GM18870 (cell line): ENCODE results near the gene SCAMP3.
"Not testable (repeated sequence)": the region's sequence is repeated elsewhere in the genome, so short reads cannot be mapped to it uniquely, and the experiment has no call there.

Source experiments
- ATAC-seq: cut with Tn5 transposase; IDR thresholded peaks from one replicate; pipeline ENCODE4 v1.9.1; 2021; ENCODE audit warnings: moderate library complexity; ENCODE audit not compliant: unreplicated experiment

SCAMP3 gene

DNA sequence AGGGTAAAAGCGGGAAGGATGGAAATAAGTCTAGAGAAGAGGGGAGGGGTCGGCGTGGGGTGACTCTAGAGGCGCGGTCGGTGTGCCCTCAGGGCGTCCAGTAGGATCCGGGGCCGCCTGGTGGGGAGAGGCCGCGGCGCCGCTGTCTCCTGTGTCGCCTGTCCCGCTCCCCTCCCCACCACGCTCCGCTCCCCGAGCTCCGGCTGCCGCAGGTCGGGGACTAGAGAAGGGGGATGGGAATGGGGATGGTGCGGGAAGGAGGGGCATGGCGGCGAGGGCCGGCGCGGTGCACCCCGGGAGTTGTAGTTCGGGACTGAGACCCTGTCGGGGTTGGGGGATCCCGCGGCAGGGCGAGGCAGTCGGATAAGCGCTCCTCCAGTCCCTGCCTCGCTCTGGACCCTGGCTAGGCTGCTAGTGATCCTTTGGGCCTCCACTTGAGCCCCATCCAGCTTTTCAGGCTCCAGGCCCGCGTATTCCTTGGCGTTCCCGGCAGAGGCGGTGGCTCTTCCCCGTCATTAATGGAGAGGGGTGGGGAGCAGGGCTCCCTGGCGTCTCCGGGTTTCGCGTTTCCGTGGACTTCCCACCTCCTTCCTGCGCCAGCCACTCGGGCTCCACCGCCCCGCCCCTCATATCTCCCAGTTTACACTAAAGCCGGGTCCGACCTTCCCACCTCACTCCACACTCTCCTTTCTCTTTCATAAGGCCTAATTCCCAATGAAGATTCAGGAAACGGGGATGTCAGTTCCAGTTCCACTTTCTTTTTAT lies 6.7 kb downstream of the SCAMP3 start, which contains the start of gene ENTREP3:
ENTREP3 (minus strand) TSS at position 241 of the 765 bp plus-strand sequence. CDS start 606 bp downstream, outside the sequence.
- no peak for ATAC-seq

DNA sequence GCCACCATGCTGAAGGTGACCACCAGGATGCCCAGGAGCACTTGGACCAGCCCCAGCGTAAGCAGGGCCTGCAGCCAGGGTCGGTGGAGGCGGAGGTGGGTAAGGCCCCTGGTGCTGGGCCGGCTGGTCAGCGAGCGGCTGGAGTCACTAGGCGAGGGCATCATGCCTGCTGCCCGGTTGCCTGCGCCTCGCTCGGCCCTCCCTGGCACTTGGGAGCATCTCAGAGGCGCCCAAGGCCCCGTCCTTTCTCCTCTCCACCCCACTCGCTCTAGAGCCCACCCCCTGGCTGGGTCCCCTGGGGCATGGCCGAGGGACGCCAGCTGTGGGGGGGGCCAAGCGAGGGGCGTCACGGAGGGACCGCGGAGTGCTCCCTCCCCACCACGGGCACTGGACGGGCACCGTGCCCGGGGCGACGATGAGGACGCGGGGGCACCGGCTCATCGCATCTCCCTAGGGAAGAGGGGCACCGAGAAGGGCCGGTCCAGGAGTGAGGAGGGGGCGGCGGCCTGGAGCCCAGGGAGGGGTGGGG lies 7.4 kb downstream of the SCAMP3 start:
- no peak for ATAC-seq

- ATAC-seq, result no peak
Observed at GRCh38 chr1:155254228-155254713, 7.9 kb downstream of the SCAMP3 start.

GRCh38 chr1:155253797-155254196 lies 8.4 kb downstream of the SCAMP3 start:
- ATAC-seq, result no peak

DNA sequence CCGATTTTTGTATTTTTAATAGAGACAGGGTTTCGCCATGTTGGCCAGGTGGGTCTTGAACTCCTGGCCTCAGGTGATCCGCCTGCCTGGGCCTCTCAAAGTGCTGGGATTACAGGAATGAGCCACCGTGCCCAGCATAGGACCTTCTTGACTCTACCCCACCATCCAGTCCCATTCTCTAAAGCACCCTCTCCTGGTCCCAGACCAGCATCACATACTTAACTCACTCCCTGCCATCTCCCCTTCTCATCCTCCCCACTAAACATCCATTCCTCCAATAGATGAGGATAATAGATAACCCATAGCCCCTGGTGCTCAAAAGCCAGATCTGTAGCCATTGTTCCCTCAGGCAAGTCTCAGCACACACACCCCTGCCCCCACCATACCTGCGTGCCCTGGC lies 9.0 kb downstream of the SCAMP3 start:
- no peak for ATAC-seq

DNA sequence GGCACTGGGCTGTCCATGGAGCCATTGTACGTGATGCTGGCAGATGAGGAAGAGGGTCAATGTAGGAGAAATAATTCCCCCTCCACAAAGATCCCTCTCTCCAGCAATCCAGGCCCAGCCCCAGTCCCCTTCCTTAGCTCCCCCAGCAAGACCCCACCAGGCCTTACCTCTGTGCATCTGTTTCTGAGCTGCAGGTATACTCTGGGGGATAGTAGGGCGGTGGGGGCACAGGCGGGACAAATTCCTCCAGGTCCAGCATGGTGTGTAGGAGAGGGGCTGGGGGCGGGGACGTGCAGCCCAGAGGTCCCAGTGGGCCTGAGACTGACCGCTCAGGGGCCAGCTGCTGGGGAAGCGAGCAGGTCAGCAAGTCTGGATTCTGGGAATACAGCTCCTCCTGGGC lies 10.6 kb downstream of the SCAMP3 start:
- no peak for ATAC-seq

- peak; percentile 71 for ATAC-seq
Observed at GRCh38 chr1:155250633-155251449, 11.3 kb downstream of the SCAMP3 start.

DNA sequence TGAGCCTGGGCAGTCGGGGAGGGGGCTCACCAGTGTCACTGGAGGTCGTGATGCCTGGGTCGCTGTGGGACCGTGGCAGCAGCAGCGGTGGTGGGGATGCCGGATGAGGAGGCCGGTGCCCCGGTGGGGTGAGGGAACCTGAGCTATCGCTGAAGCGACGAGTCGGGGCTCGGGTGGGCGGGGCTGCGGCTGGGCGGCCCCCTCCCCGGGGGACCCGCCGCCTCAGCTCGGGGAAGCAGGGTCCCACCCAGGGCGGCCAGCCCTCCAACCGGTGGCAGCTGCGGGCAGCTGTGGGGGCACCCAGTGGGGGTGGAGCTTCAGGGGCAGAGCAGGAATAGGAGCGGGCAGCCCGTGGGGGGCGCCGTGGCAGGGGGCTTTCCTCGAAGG lies 11.9 kb downstream of the SCAMP3 start:
- peak; percentile 20 for ATAC-seq

DNA sequence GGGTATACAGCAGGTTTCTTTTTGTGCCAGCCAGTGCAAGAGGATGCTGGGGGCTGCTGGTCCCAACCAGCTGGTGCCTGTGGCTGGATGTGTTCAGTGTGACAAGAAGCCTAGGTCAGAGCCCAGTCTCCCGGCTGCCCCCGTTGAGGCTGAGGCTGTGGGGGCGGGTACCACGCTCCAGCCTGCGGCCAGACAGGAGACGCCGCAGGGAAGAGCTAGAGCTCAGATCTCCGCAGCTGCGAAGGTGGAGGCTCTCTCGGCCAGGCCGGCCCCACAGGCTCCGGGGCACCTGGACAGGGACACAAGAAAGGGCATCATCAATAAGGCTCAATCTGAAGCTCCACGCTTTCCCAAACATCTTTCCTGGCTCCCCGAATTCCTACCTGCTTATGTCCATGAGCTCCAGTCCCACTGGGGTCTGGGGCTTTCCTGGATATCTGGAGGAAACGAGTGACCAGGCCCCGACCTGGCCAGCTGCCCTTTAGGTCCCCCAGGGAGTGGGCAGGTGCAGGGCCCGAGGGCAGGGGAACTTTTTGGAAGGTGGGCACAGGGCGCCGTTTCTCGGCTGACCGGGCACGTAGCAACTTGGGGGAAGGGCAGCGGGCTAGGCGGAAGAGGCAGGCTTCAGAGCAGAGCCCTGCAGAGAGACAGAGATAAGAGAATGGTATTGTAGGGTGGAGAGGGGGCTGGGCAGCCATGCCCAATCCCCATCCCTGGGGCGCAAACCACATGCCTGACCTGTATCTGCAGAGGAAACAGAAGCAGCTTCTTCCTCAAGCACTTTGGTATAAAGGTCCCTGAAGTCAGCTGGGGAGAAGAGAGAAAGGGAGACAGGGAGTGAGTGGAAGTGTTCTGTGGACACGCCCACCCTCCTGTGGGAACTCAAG lies 14.2 kb downstream of the SCAMP3 start:
- no peak for ATAC-seq

DNA sequence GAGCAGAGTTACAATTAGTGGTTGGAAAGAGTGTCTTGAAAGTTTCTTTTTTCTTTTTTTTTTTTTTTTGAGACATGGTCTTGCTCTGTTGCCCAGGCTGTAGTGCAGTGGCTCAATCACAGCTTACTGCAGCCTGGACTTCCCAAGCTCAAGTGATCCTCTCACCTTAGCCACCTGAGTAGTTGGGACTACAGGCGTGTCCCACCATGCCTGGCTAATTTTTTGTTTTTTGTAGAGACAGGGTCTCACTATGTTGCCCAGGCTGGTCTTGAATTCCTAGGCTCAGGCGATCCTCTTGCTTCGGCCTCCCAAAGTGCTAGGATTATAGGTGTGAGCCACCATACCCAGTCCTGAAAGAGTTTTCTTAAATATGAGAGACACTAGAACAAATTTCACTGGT lies 15.4 kb downstream of the SCAMP3 start:
- ATAC-seq, result not testable (repeated sequence)

GRCh38 chr1:155245163-155245524 lies 17.0 kb downstream of the SCAMP3 start:
- ATAC-seq, result no peak

DNA sequence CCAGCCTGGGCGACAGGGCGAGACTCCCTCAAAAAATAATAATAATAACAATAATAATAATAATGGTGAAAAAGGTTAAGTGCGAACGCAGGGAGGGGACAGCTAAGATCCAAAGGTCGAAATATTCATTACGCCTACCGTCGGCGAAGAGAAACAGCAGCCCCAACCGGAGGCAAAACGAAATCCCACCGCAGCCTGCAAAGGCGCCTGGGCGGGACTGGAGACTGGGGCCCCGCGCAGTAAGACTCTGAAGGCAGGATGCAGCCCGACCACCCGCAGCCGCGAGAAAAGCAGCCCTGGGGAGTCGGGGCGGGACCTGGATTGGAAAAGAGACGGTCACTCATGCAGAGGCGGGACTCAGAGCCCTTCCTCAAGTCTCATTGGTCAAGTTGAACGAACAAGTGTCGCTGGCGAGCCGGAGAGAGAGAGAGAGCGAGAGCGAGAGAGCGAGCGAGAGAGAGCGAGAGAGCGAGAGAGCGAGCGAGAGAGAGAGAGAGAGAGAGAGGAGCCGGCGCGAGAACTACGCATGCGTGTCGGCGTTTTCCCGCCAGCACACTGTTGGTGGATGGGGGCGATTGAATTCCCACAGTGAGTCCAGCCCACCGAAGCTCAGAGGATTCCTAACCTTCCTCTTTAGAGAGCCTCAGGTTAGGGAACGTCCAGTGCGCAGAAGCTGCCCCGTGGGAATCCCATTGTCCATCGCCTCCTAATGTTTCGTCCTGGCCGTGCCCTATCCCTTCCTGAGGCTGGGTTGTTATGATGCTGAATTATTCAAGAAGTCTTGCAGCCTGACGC lies 17.6 kb downstream of the SCAMP3 start:
- peak; percentile 82 for ATAC-seq

DNA sequence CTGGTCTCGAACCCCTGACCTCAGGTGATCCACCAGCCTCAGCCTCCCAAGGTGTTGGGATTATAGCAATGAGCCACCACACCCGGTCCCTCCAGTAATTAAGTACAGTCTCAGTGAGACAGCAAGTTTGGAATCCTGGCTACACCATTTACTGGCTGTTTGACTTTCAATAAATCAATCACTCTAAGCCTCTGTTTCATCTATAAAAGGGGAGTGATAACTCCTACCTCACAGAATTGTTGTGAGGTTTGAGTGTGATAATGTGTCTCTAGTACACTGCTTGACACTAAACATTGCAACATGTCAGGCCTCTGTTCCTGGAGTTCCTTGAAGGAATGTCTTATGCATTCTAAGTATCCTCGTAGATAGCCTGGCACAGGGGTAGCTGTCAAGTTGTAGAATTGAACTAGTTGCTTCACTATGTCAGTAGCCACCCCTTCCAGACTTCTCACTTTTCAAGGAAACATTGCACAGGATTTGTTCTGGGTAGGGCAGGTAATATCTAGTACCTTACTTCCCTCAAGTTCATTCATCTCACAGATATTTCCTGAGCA lies 19.3 kb downstream of the SCAMP3 start:
- ATAC-seq, result no peak

- no peak for ATAC-seq
Observed at GRCh38 chr1:155241841-155242264, 20.3 kb downstream of the SCAMP3 start.

DNA sequence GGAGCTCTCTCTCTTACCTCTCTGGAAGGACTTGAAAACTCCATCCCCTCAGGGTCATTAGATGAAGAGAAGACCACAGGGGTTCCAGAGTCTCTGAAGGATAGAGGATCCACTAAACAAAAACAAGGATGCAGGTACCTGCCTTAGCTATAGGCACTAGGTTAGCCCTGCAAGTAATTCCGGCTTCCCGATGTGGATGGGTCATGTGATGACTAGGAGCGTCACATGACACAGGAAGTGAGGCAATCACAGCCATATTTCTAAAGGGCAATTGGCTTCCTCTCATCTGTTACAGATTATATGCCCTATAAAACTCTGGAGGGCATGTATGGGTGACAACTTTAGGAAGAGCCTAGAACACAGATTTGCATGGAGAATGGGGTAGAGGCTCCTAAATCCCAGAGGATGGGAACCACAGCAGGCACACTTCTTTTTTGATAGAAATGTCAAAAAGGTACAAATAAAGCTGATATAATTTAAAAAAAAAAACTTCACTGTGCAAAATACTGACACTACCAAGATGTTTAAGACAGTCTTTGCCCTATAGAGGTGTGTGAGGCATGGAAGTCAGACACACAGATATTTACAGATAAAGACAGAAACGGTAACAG lies 21.0 kb downstream of the SCAMP3 start:
- no peak for ATAC-seq

DNA sequence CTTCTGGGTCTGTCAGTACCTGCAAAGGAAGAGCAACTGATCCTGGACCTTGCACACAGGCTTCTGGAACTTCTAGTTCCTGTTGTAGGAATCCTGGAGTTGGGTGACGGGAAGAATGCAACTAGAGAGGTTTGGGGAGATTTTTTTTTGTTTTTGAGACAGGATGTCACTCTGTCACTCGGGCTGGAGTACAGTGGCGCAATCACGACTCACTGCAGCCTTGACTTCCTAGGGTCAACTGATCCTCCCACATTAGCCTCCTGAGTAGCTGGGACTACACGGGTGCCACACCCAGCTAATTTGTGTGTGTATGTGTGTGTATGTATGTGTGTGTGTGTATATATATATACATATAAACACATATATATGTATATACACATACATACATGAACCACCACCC lies 25.7 kb downstream of the SCAMP3 start:
- ATAC-seq, result no peak

DNA sequence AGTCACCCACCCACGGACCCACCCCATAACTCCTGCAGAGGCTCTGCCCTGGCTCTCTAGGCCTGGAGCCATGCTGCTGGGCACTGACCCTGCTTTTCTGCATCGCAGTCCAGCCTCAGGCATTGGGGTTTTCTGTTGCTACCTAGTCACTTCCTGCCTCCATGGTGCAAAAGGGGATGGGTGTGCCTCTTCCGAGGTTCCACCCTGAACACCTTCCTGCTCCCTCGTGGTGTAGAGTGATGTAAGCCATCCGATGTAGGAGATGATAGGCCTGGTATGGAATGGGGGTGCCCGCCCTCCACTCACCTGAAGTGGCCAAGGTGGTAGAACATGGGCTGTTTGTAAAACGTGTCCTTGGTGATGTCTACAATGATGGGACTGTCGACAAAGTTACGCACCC lies 26.8 kb downstream of the SCAMP3 start:
- ATAC-seq, result not testable (repeated sequence)

DNA sequence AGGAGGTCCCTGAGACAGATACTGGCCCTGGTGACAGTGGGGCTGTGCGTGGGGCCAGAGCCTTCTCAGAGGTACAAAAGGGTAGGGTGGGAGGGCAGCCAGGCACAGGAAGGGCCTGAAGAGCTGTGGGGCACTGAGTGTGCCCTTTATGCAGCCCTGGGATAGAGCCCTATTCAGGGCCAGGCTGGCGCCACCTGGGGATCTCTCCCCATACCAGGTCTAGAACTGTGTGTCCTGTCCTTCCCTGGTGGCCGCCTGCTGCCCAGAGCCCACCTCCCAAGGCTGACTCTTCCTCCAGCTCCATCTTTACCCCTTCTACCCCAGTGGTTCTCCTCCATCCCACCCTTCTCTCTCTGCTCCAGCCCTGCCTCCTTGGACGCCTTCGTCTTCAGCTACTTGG lies 28.7 kb downstream of the SCAMP3 start:
- ATAC-seq, result not testable (repeated sequence)
